GM21528 (cell line): Measurements from ENCODE around the gene CD9.

Source experiments
- ATAC-seq: cut with Tn5 transposase; IDR thresholded peaks from one replicate; pipeline ENCODE4 v1.9.1; 2021; ENCODE audit warnings: mild to moderate bottlenecking, moderate library complexity; ENCODE audit not compliant: unreplicated experiment, low FRiP score

Gene CD9

GRCh38 chr12:6272300-6273204, 72.4 kb downstream of the CD9 start:
- no peak for ATAC-seq

GRCh38 chr12:6273205-6273540, 73.0 kb downstream of the CD9 start:
- ATAC-seq: no peak

GRCh38 chr12:6273541-6274230, 73.5 kb downstream of the CD9 start:
- no peak for ATAC-seq

- ATAC-seq: no peak
Observed at GRCh38 chr12:6274231-6275221, 74.3 kb downstream of the CD9 start.

- no peak for ATAC-seq
Observed at GRCh38 chr12:6275928-6276887, 76.0 kb downstream of the CD9 start.

- ATAC-seq: no peak
Observed at GRCh38 chr12:6276956-6277620, 76.9 kb downstream of the CD9 start.

GRCh38 chr12:6277982-6278438, 77.8 kb downstream of the CD9 start:
- peak; percentile 32 for ATAC-seq

GRCh38 chr12:6278439-6279255, 78.4 kb downstream of the CD9 start:
- ATAC-seq: peak; percentile 67

GRCh38 chr12:6279256-6279628, 79.0 kb downstream of the CD9 start:
- no peak for ATAC-seq

GRCh38 chr12:6279631-6280030, 79.4 kb downstream of the CD9 start:
- no peak for ATAC-seq

GRCh38 chr12:6280053-6280469, 79.9 kb downstream of the CD9 start:
- ATAC-seq: no peak

- ATAC-seq: no peak
Observed at GRCh38 chr12:6280672-6281071, 80.5 kb downstream of the CD9 start.

- ATAC-seq: no peak
Observed at GRCh38 chr12:6281081-6281809, 81.0 kb downstream of the CD9 start.

- no peak for ATAC-seq
Observed at GRCh38 chr12:6282453-6282840, 82.2 kb downstream of the CD9 start.

GRCh38 chr12:6284273-6284672, 84.1 kb downstream of the CD9 start:
- no peak for ATAC-seq

GRCh38 chr12:6285063-6285477, 84.9 kb downstream of the CD9 start:
- no peak for ATAC-seq

- ATAC-seq: no peak
Observed at GRCh38 chr12:6285532-6286306, 85.5 kb downstream of the CD9 start.
